K562 (cell line): ENCODE data around the gene TEX14. TPM values are rescaled to one million over a fixed set of nuclear protein-coding genes. Genes with fewer than 3 reads are reported as not detected.

Experiments
- CBFB ChIP-seq: sonication (generic); formaldehyde crosslinking; IDR thresholded peaks from 2 replicates; pipeline ENCODE4 v1.4.0; 2020; ENCODE audit warnings: mild to moderate bottlenecking, missing genetic modification reagents
- JUND ChIP-seq, 2 experiments: IDR thresholded peaks; 2 replicates in 1 of 2; 3 replicates in 1 of 2; pipeline ENCODE4 v1.6.1; 2011; ENCODE audit warnings: borderline replicate concordance in 2 of 2, low read depth in 2 of 2, low read length in 2 of 2, improper control_type of control experiment in 1 of 2, missing biosample characterization in 1 of 2, missing genetic modification characterization in 1 of 2, missing genetic modification reagents in 1 of 2
- KLF16 ChIP-seq: IDR thresholded peaks from 2 replicates; pipeline ENCODE4 v1.6.1; 2016; ENCODE audit warnings: antibody characterized with exemption
- SMC3 ChIP-seq: conservative IDR thresholded peaks from 2 replicates; pipeline ENCODE4 v1.6.1; 2011; ENCODE audit warnings: low read depth, low read length, improper control_type of control experiment; ENCODE audit not compliant: insufficient read depth
- STAT5A ChIP-seq: IDR thresholded peaks from 2 replicates; pipeline ENCODE4 v1.6.1; 2012; ENCODE audit warnings: low read length, inconsistent platforms, borderline replicate concordance
- TCF7 ChIP-seq: sonication (generic); IDR thresholded peaks from 2 replicates; pipeline ENCODE4 v1.6.1; 2016; ENCODE audit warnings: antibody characterized with exemption, borderline replicate concordance
- polyA plus RNA-seq, 8 experiments: library from polyadenylated mRNA; depleted of rRNA in 4 of 8; stranded (reverse) in 5 of 8; unstranded in 3 of 8; fragments of >200 nt; fragmentation: Nextera tagmentation in 2 of 8; fragmentation: Illumina TruSeq in 1 of 8; extraction: Ambion mirVana in 2 of 8; extraction: Trizol in 1 of 8; gene quantifications; 2 replicates each; pipeline versions ENCODE4 v1.2.1 to v1.2.3, GENCODE V29; 2011 to 2014; ENCODE audit warnings: inconsistent platforms in 1 of 8, missing spikeins in 1 of 8
- total RNA-seq, 7 experiments: library from RNA; depleted of rRNA in 6 of 7; stranded (reverse); fragments of >200 nt in 6 of 7; fragmentation: Illumina TruSeq in 2 of 7; extraction: Trizol in 2 of 7; gene quantifications; 2 replicates each; pipeline versions ENCODE4 v1.2.1 to v1.2.3, GENCODE V29; 2011 to 2021; ENCODE audit warnings: low replicate concordance in 1 of 7
- TF ChIP-seq, protein P1 (sequence below), 2 experiments: fragments of 450-650 bp; formaldehyde crosslinking in 1 of 2; IDR thresholded peaks; 2 replicates each; pipeline versions ENCODE4 v1.4.0 to v1.6.1; 2014 to 2020; ENCODE audit warnings: mild to moderate bottlenecking in 2 of 2, borderline replicate concordance in 1 of 2, low read depth in 1 of 2
- TF ChIP-seq, protein P2 (sequence below), 3 experiments: IDR thresholded peaks in 2 of 3; conservative IDR thresholded peaks in 1 of 3; 2 replicates each; pipeline ENCODE4 v1.5.1; 2011 to 2012; ENCODE audit warnings: low read length in 3 of 3, mild to moderate bottlenecking in 3 of 3, control low read depth in 2 of 3, improper control_type of control experiment in 1 of 3, inconsistent platforms in 1 of 3, low read depth in 1 of 3, mixed read lengths in 1 of 3, moderate library complexity in 1 of 3; ENCODE audit not compliant: insufficient read depth in 2 of 3

The TEX14 gene
- total and polyA plus RNA-seq, 9 of the 15 experiments (the other 6 are each of a cell fraction or from before 2014, with no cell fraction given): 0.05 to 0.12 (median 0.09) TPM; not detected in 1

DNA sequence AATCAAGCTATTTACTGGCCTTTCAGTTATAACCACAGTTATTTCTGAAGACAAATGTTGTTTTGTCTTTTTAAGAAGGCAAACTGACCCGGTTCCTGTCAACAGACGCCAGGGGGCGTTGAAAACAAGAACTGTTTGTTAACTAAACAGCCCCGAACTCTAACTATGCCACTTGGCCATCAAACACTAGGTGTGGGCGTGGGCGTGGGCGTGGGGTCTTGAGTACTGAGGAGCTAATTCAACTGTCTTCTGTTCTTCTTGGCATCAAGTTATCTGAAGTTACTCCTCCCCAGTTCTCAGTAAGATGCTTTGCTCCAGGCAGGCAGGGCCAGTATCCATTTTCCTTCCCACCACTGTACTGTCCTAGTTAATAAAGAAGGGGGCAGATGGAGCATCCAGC lies 114.1 kb downstream of the TEX14 start (continued):
- TF ChIP-seq KLF16 (no peak), STAT5A (no peak), CBFB (CRISPR knock-in tag) (no peak), JUND (IDR thresholded peaks at IDR 0.05; ENCODE audit: borderline replicate concordance, low read depth, low read length) (0 out of 2 replicates have a peak, but pooled peaks have one; percentile 19), JUND (tag; IDR thresholded peaks at IDR 0.05; ENCODE audit: borderline replicate concordance, low read depth, low read length) (no peak), SMC3 (peak; percentile 49), TCF7 (no peak)
- TF ChIP-seq, protein P1, sequence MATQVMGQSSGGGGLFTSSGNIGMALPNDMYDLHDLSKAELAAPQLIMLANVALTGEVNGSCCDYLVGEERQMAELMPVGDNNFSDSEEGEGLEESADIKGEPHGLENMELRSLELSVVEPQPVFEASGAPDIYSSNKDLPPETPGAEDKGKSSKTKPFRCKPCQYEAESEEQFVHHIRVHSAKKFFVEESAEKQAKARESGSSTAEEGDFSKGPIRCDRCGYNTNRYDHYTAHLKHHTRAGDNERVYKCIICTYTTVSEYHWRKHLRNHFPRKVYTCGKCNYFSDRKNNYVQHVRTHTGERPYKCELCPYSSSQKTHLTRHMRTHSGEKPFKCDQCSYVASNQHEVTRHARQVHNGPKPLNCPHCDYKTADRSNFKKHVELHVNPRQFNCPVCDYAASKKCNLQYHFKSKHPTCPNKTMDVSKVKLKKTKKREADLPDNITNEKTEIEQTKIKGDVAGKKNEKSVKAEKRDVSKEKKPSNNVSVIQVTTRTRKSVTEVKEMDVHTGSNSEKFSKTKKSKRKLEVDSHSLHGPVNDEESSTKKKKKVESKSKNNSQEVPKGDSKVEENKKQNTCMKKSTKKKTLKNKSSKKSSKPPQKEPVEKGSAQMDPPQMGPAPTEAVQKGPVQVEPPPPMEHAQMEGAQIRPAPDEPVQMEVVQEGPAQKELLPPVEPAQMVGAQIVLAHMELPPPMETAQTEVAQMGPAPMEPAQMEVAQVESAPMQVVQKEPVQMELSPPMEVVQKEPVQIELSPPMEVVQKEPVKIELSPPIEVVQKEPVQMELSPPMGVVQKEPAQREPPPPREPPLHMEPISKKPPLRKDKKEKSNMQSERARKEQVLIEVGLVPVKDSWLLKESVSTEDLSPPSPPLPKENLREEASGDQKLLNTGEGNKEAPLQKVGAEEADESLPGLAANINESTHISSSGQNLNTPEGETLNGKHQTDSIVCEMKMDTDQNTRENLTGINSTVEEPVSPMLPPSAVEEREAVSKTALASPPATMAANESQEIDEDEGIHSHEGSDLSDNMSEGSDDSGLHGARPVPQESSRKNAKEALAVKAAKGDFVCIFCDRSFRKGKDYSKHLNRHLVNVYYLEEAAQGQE (IDR thresholded peaks at IDR 0.05; ENCODE audit: borderline replicate concordance): peak; percentile 9; the same call in 1 of the 2 replicates
- TF ChIP-seq, protein P1 (CRISPR knock-in tag; IDR thresholded peaks at IDR 0.05; ENCODE audit: low read depth): no peak
- TF ChIP-seq, protein P2, sequence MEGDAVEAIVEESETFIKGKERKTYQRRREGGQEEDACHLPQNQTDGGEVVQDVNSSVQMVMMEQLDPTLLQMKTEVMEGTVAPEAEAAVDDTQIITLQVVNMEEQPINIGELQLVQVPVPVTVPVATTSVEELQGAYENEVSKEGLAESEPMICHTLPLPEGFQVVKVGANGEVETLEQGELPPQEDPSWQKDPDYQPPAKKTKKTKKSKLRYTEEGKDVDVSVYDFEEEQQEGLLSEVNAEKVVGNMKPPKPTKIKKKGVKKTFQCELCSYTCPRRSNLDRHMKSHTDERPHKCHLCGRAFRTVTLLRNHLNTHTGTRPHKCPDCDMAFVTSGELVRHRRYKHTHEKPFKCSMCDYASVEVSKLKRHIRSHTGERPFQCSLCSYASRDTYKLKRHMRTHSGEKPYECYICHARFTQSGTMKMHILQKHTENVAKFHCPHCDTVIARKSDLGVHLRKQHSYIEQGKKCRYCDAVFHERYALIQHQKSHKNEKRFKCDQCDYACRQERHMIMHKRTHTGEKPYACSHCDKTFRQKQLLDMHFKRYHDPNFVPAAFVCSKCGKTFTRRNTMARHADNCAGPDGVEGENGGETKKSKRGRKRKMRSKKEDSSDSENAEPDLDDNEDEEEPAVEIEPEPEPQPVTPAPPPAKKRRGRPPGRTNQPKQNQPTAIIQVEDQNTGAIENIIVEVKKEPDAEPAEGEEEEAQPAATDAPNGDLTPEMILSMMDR (IDR thresholded peaks at IDR 0.05 in 2 of 3, conservative IDR thresholded peaks at IDR 0.05 in 1 of 3; ENCODE audit: insufficient read depth in 2 of 3, low read depth in 1 of 3, low read length in 3 of 3): peak; percentile 63 to 84 (median 71)
